GM18951 (cell line): ENCODE data around the gene TOX3.

ENCODE experiments used
- POLR2A ChIP-seq: IDR thresholded peaks from 4 replicates; pipeline ENCODE4 v1.6.1; 2011; ENCODE audit warnings: mild to moderate bottlenecking; ENCODE audit not compliant: insufficient read length, insufficient read depth; ENCODE audit errors: extremely low read depth
- in situ Hi-C: fragments of 300-500 bp; cut with MboI; formaldehyde crosslinking; loops from one replicate; pipeline ENCODE4 v1.12.0; 2022; ENCODE audit warnings: low sequenced_read_pairs, mixed read lengths, inconsistent platforms; ENCODE audit not compliant: unreplicated experiment

TOX3 gene

GRCh38 chr16:52499060-52499440 is 47.9 kb downstream of the TOX3 start:
- TF ChIP-seq POLR2A = no peak
- in situ Hi-C loops = no loop called here

GRCh38 chr16:52498328-52499059 is 48.4 kb downstream of the TOX3 start:
- TF ChIP-seq POLR2A = no peak
- in situ Hi-C loops = no loop called here

- no peak for TF ChIP-seq POLR2A
- in situ Hi-C loops = no loop called here
Measured at GRCh38 chr16:52497067-52497816, 49.7 kb downstream of the TOX3 start.

- no peak for TF ChIP-seq POLR2A
- in situ Hi-C loops = no loop called here
Measured at GRCh38 chr16:52496051-52496876, 50.7 kb downstream of the TOX3 start.

GRCh38 chr16:52494621-52495020 is 52.3 kb downstream of the TOX3 start:
- in situ Hi-C loops = no loop called here

GRCh38 chr16:52494145-52494544 is 52.8 kb downstream of the TOX3 start:
- in situ Hi-C loops = no loop called here
- TF ChIP-seq POLR2A = no peak

More at GRCh38 chr16:52494621-52495020, 52.3 kb downstream of the TOX3 start:
- no peak for TF ChIP-seq POLR2A

GRCh38 chr16:52492789-52493357 is 54.1 kb downstream of the TOX3 start:
- in situ Hi-C loops = no loop called here

GRCh38 chr16:52491216-52491615 is 55.7 kb downstream of the TOX3 start:
- TF ChIP-seq POLR2A = no peak
- in situ Hi-C loops = no loop called here

More at GRCh38 chr16:52492789-52493357, 54.1 kb downstream of the TOX3 start:
- no peak for TF ChIP-seq POLR2A

GRCh38 chr16:52489894-52490293 is 57.0 kb downstream of the TOX3 start:
- in situ Hi-C loops = no loop called here
- TF ChIP-seq POLR2A = no peak

GRCh38 chr16:52488837-52489289 is 58.1 kb downstream of the TOX3 start:
- TF ChIP-seq POLR2A = no peak

GRCh38 chr16:52487849-52488457 is 59.0 kb downstream of the TOX3 start:
- in situ Hi-C loops = no loop called here
- no peak for TF ChIP-seq POLR2A

More at GRCh38 chr16:52488837-52489289, 58.1 kb downstream of the TOX3 start:
- in situ Hi-C loops = no loop called here

GRCh38 chr16:52480237-52480636 is 66.7 kb downstream of the TOX3 start:
- no peak for TF ChIP-seq POLR2A
- in situ Hi-C loops = no loop called here
